Mesendoderm (in vitro differentiated cells): Measurements from ENCODE around the gene MAIP1.

Experiments
- DNase-seq: peaks from one replicate; pipeline ENCODE4 v3.0.0; 2013
- H2AK5ac ChIP-seq: 2 replicates; pipeline ENCODE4 v1.6.1; 2013; ENCODE audit warnings: low read length, inconsistent platforms
- H2BK120ac ChIP-seq: 2 replicates; pipeline ENCODE4 v1.6.1; 2013; ENCODE audit warnings: low read depth, mild to moderate bottlenecking, low read length, moderate library complexity, mixed read lengths
- H2BK15ac ChIP-seq: replicated peaks from 2 replicates; pipeline ENCODE4 v1.6.1; 2013; ENCODE audit warnings: low read depth, mild to moderate bottlenecking, moderate library complexity
- H2BK5ac ChIP-seq: 2 replicates; pipeline ENCODE4 v1.6.1; 2013; ENCODE audit warnings: low read length, inconsistent platforms
- H3K18ac ChIP-seq: 2 replicates; pipeline ENCODE4 v1.6.1; 2013; ENCODE audit warnings: mild to moderate bottlenecking, low read length, mixed read lengths
- H3K23ac ChIP-seq: one replicate; pipeline ENCODE4 v1.6.1; 2013; ENCODE audit warnings: low read length
- H3K27ac ChIP-seq: 2 replicates; pipeline ENCODE4 v1.5.1; 2013; ENCODE audit warnings: low read depth, mild to moderate bottlenecking, inconsistent platforms, low read length, moderate library complexity
- H3K27me3 ChIP-seq: 2 replicates; pipeline ENCODE4 v1.6.1; 2013; ENCODE audit warnings: low read length, control low read depth, mild to moderate bottlenecking, inconsistent platforms; ENCODE audit not compliant: insufficient read depth, poor library complexity
- H3K36me3 ChIP-seq: 2 replicates; pipeline ENCODE4 v1.6.1; 2013; ENCODE audit warnings: low read length, inconsistent platforms; ENCODE audit not compliant: control insufficient read depth, insufficient read depth
- H3K4ac ChIP-seq: one replicate; pipeline ENCODE4 v1.6.1; 2013; ENCODE audit warnings: low read depth, mild to moderate bottlenecking, low read length, moderate library complexity
- H3K4me1 ChIP-seq: 2 replicates; pipeline ENCODE4 v1.6.1; 2013; ENCODE audit warnings: low read depth, low read length, inconsistent platforms; ENCODE audit not compliant: control insufficient read depth
- H3K4me2 ChIP-seq: 2 replicates; pipeline ENCODE4 v1.6.1; 2013; ENCODE audit warnings: low read length
- H3K4me3 ChIP-seq: 2 replicates; pipeline ENCODE4 v1.5.1; 2013; ENCODE audit warnings: mild to moderate bottlenecking, low read length
- H3K56ac ChIP-seq: one replicate; pipeline ENCODE4 v1.6.1; 2013; ENCODE audit warnings: low read length
- H3K79me1 ChIP-seq: 2 replicates; pipeline ENCODE4 v1.6.1; 2013; ENCODE audit warnings: low read length, inconsistent platforms
- H3K79me2 ChIP-seq: 2 replicates; pipeline ENCODE4 v1.6.1; 2013; ENCODE audit warnings: mild to moderate bottlenecking, low read length; ENCODE audit not compliant: control insufficient read depth, insufficient read depth
- H3K9ac ChIP-seq: 2 replicates; pipeline ENCODE4 v1.6.1; 2013; ENCODE audit warnings: low read length, inconsistent platforms
- H4K5ac ChIP-seq: one replicate; pipeline ENCODE4 v1.6.1; 2013; ENCODE audit warnings: low read length
- H4K8ac ChIP-seq: one replicate; pipeline ENCODE4 v1.6.1; 2013; ENCODE audit warnings: low read depth, mild to moderate bottlenecking, control low read depth, low read length, moderate library complexity
- WGBS: extraction: QIAGEN DNeasy Blood & Tissue Kit; methylation state at CpG from one replicate; pipeline ENCODE4 v1.1.7; 2013; ENCODE audit warnings: low lambda C conversion rate, missing lambda C conversion rate; ENCODE audit not compliant: insufficient coverage; ENCODE audit errors: extremely low coverage; 5-methylcytosine and 5-hydroxymethylcytosine counted together

MAIP1 gene

GRCh38 chr2:199994371-199994770 lies 39.0 kb downstream of the MAIP1 start:
- no peak overlapping the region for H4K5ac ChIP-seq
- H3K4me2 ChIP-seq: no peak overlapping the region
- DNase-seq: no peak
- no peaks in the 10 kb centered on the region for H3K27me3 ChIP-seq
- H4K8ac ChIP-seq: no peak overlapping the region
- no peak overlapping the region for H2BK5ac ChIP-seq
- H3K4me1 ChIP-seq: no peaks in the 10 kb centered on the region
- H3K79me1 ChIP-seq: no peaks in the 10 kb centered on the region
- H2BK120ac ChIP-seq: no peak overlapping the region
- H3K4me3 ChIP-seq: no peak overlapping the region
- WGBS: no CpG with 5 or more reads among the region's 3 CpGs
- no peaks in the 10 kb centered on the region for H3K36me3 ChIP-seq
- H2AK5ac ChIP-seq: no peak overlapping the region
- no peak overlapping the region for H3K9ac ChIP-seq
- no peak overlapping the region for H3K23ac ChIP-seq
- no peak overlapping the region for H3K4ac ChIP-seq
- no peak overlapping the region for H3K27ac ChIP-seq
- H3K79me2 ChIP-seq: no peaks in the 10 kb centered on the region
- H3K18ac ChIP-seq: no peak overlapping the region
- no peak overlapping the region for H3K56ac ChIP-seq
- no peak overlapping the region for H2BK15ac ChIP-seq

- Histone ChIP-seq H4K5ac (no peak overlapping the region), H3K4me3 (no peak overlapping the region), H2AK5ac (no peak overlapping the region), H3K79me2 (no peaks in the 10 kb centered on the region), H3K79me1 (no peaks in the 10 kb centered on the region), H3K4ac (no peak overlapping the region), H3K4me2 (no peak overlapping the region), H2BK15ac (no peak overlapping the region), H3K27ac (no peak overlapping the region), H3K23ac (no peak overlapping the region), H3K27me3 (no peaks in the 10 kb centered on the region), H3K9ac (no peak overlapping the region), H3K18ac (no peak overlapping the region), H4K8ac (no peak overlapping the region), H3K56ac (no peak overlapping the region), H3K36me3 (no peaks in the 10 kb centered on the region), H3K4me1 (no peaks in the 10 kb centered on the region), H2BK120ac (no peak overlapping the region), H2BK5ac (no peak overlapping the region)
- WGBS: no CpG with 5 or more reads among the region's 2 CpGs
- DNase-seq: no peak
Measured at GRCh38 chr2:199994896-199995295, 39.5 kb downstream of the MAIP1 start.

GRCh38 chr2:199997296-199997695 lies 41.9 kb downstream of the MAIP1 start:
- Histone ChIP-seq H2BK15ac (no peak overlapping the region), H3K18ac (no peak overlapping the region), H3K36me3 (no peaks in the 10 kb centered on the region), H3K4ac (no peak overlapping the region), H3K4me1 (no peaks in the 10 kb centered on the region), H3K23ac (no peak overlapping the region), H3K4me3 (no peak overlapping the region), H3K79me1 (no peaks in the 10 kb centered on the region), H3K27me3 (no peaks in the 10 kb centered on the region), H2AK5ac (no peak overlapping the region), H3K79me2 (no peaks in the 10 kb centered on the region), H3K27ac (no peak overlapping the region), H2BK120ac (no peak overlapping the region), H3K4me2 (no peak overlapping the region), H4K8ac (no peak overlapping the region), H3K56ac (no peak overlapping the region), H2BK5ac (no peak overlapping the region), H4K5ac (no peak overlapping the region), H3K9ac (no peak overlapping the region)
- WGBS: no CpG with 5 or more reads among the region's 3 CpGs
- DNase-seq: no peak

- Histone ChIP-seq H4K5ac (no peak overlapping the region), H3K9ac (no peak overlapping the region), H2BK15ac (no peak overlapping the region), H3K18ac (no peak overlapping the region), H3K23ac (no peak overlapping the region), H4K8ac (no peak overlapping the region), H2AK5ac (no peak overlapping the region), H3K79me1 (no peaks in the 10 kb centered on the region), H3K27me3 (no peaks in the 10 kb centered on the region), H3K4ac (no peak overlapping the region), H2BK5ac (no peak overlapping the region), H3K4me3 (no peak overlapping the region), H2BK120ac (no peak overlapping the region), H3K56ac (no peak overlapping the region), H3K4me1 (peaks cover 1% of the 10 kb centered on the region), H3K4me2 (no peak overlapping the region), H3K36me3 (no peaks in the 10 kb centered on the region), H3K27ac (no peak overlapping the region), H3K79me2 (no peaks in the 10 kb centered on the region)
- WGBS: no CpG with 5 or more reads among the region's 4 CpGs
- DNase-seq: no peak
Measured at GRCh38 chr2:199999166-199999565, 43.8 kb downstream of the MAIP1 start.

GRCh38 chr2:200000444-200001163 lies 45.2 kb downstream of the MAIP1 start:
- no peak overlapping the region for H4K5ac ChIP-seq
- H4K8ac ChIP-seq: no peak overlapping the region
- peaks cover 1% of the 10 kb centered on the region for H3K4me1 ChIP-seq
- H2BK120ac ChIP-seq: no peak overlapping the region
- no peaks in the 10 kb centered on the region for H3K27me3 ChIP-seq
- H3K27ac ChIP-seq: no peak overlapping the region
- no peak overlapping the region for H3K4me3 ChIP-seq
- no peak overlapping the region for H2AK5ac ChIP-seq
- H3K56ac ChIP-seq: no peak overlapping the region
- no peak overlapping the region for H3K18ac ChIP-seq
- no peak overlapping the region for H2BK15ac ChIP-seq
- H3K79me2 ChIP-seq: no peaks in the 10 kb centered on the region
- no peak overlapping the region for H2BK5ac ChIP-seq
- H3K23ac ChIP-seq: no peak overlapping the region
- H3K9ac ChIP-seq: no peak overlapping the region
- H3K36me3 ChIP-seq: no peaks in the 10 kb centered on the region
- DNase-seq: no peak
- no peaks in the 10 kb centered on the region for H3K79me1 ChIP-seq
- WGBS: no CpG with 5 or more reads among the region's 2 CpGs
- no peak overlapping the region for H3K4me2 ChIP-seq
- H3K4ac ChIP-seq: no peak overlapping the region

- no peak overlapping the region for H3K27ac ChIP-seq
- H3K18ac ChIP-seq: peak overlapping the region; percentile 28
- H2AK5ac ChIP-seq: no peak overlapping the region
- H4K8ac ChIP-seq: no peak overlapping the region
- no peak overlapping the region for H2BK5ac ChIP-seq
- peaks cover 1% of the 10 kb centered on the region for H3K4me1 ChIP-seq
- H3K36me3 ChIP-seq: no peaks in the 10 kb centered on the region
- no peak overlapping the region for H4K5ac ChIP-seq
- DNase-seq: no peak
- H3K9ac ChIP-seq: no peak overlapping the region
- no peaks in the 10 kb centered on the region for H3K27me3 ChIP-seq
- H2BK15ac ChIP-seq: peak overlapping the region; percentile 78
- no peak overlapping the region for H3K56ac ChIP-seq
- no peaks in the 10 kb centered on the region for H3K79me2 ChIP-seq
- no peak overlapping the region for H3K4me3 ChIP-seq
- no CpG with 5 or more reads among the region's 1 CpG for WGBS
- H2BK120ac ChIP-seq: no peak overlapping the region
- H3K4ac ChIP-seq: no peak overlapping the region
- H3K4me2 ChIP-seq: no peak overlapping the region
- no peak overlapping the region for H3K23ac ChIP-seq
- no peaks in the 10 kb centered on the region for H3K79me1 ChIP-seq
Measured at GRCh38 chr2:200003444-200003843, 48.1 kb downstream of the MAIP1 start.
